Skin of body (tissue), 2 donors: ENCODE measurements around the gene RERE. TPM values are rescaled to one million over a fixed set of nuclear protein-coding genes. Genes with fewer than 3 reads are reported as not detected.
"Not testable (repeated sequence)": the region's sequence is repeated elsewhere in the genome, so short reads cannot be mapped to it uniquely, and the experiment has no call there.

Source experiments
- DNase-seq: peaks from one replicate; lab custom pipeline; 2025; lab: John Stamatoyannopoulos, UW
- total RNA-seq: library from RNA; depleted of rRNA; stranded (reverse); fragments of >200 nt; gene quantifications from one replicate; pipeline ENCODE4 v1.2.3, GENCODE V29; 2014

RERE gene
- total RNA-seq, 1 donor from 2014 or later: 125 TPM

- no peak for DNase-seq
Observed at GRCh38 chr1:8388732-8389562, 428.5 kb downstream of the RERE start.

GRCh38 chr1:8386247-8386646, 431.2 kb downstream of the RERE start:
- no peak for DNase-seq

- no peak for DNase-seq
Observed at GRCh38 chr1:8384577-8384976, 432.9 kb downstream of the RERE start.

- DNase-seq: no peak
Observed at GRCh38 chr1:8384088-8384487, 433.4 kb downstream of the RERE start.

GRCh38 chr1:8382608-8383505, 434.6 kb downstream of the RERE start:
- DNase-seq: no peak

GRCh38 chr1:8382051-8382505, 435.4 kb downstream of the RERE start:
- no peak for DNase-seq

- no peak for DNase-seq
Observed at GRCh38 chr1:8381618-8382017, 435.8 kb downstream of the RERE start.

GRCh38 chr1:8380310-8380709, 437.1 kb downstream of the RERE start:
- DNase-seq: not testable (repeated sequence)

- DNase-seq: no peak
Observed at GRCh38 chr1:8379513-8380186, 437.8 kb downstream of the RERE start.

GRCh38 chr1:8378981-8379470, 438.4 kb downstream of the RERE start:
- DNase-seq: no peak

- peak; percentile 40 for DNase-seq
Observed at GRCh38 chr1:8378178-8378577, 439.3 kb downstream of the RERE start.

GRCh38 chr1:8377271-8377981, 440.0 kb downstream of the RERE start:
- no peak for DNase-seq

GRCh38 chr1:8376358-8376840, 441.0 kb downstream of the RERE start:
- no peak for DNase-seq

GRCh38 chr1:8374812-8375211, 442.6 kb downstream of the RERE start:
- no peak for DNase-seq

- no peak for DNase-seq
Observed at GRCh38 chr1:8374356-8374755, 443.1 kb downstream of the RERE start.

- peak; percentile 91 for DNase-seq
Observed at GRCh38 chr1:8373581-8374241, 443.7 kb downstream of the RERE start.

- DNase-seq: no peak
Observed at GRCh38 chr1:8373125-8373524, 444.3 kb downstream of the RERE start.

GRCh38 chr1:8371372-8371991, 446.0 kb downstream of the RERE start:
- DNase-seq: no peak

GRCh38 chr1:8370905-8371315, 446.5 kb downstream of the RERE start:
- peak; percentile 48 for DNase-seq
